ENCODE results near the gene SYTL2.

Gene SYTL2

DNA sequence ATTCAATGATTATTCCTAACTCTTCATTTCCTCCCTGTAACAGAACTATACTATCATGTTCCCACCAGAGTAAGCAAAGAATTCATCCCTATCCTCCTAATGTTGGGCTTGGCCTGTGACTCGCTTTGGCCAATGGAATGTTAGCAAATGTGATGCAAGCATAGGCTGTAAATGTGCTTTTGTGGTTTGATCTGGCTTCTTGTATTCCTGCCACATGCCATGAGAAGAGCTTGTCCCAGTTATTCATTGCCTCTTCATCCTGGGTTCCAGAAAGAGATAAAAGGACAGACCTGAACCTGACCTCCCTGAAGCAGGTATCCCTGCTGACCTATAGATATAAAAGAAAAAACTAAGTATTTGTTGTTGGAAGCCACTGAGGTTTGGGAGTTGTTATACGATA is 51.0 kb downstream of the SYTL2 start:
- no peak for DNase-seq

DNA sequence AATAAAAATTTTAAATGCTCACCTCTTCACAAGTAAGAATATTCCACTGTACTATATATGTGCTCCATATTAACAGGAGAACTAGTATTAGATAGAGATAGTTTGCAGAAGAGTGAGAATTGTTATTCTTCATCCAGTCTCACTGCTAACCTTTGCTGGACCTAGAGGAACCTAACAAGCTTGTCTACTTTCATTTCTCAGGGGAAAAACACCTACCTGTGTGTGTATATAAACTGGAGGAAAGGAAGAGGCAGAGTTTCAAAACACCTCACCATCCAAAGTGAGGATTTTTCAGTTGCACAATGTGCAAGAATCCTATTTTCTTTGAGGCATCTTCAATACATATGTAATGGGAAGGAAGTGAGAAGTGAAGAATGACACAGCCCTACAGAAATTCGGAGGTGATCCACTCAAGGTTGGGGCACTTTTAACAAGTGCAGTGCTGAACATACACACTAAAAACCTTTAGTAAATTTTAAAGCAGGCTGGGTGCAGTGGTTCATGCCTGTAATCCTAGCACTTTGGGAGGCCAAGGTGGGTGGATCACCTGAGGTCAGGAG is 52.4 kb downstream of the SYTL2 start:
- no peak for DNase-seq

DNA sequence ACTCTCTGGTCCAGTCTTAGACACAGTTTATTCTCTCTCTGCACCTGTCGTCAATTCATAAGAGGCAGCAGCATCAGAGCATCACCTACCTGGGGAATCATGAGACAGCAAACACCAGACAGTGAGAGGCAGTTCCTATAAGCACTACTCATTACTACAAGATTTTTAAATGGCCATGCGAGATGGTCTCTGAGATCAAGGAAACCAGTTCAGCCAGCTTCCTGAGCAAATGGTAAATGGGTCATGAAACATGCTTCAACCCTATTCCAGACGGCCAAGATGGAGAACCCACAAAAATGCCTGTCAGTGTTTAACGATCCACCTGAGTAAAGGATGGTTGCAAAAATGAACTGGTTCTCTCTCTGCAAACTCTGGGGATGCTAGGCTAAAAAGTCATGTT is 52.9 kb downstream of the SYTL2 start:
- no peak for DNase-seq

DNA sequence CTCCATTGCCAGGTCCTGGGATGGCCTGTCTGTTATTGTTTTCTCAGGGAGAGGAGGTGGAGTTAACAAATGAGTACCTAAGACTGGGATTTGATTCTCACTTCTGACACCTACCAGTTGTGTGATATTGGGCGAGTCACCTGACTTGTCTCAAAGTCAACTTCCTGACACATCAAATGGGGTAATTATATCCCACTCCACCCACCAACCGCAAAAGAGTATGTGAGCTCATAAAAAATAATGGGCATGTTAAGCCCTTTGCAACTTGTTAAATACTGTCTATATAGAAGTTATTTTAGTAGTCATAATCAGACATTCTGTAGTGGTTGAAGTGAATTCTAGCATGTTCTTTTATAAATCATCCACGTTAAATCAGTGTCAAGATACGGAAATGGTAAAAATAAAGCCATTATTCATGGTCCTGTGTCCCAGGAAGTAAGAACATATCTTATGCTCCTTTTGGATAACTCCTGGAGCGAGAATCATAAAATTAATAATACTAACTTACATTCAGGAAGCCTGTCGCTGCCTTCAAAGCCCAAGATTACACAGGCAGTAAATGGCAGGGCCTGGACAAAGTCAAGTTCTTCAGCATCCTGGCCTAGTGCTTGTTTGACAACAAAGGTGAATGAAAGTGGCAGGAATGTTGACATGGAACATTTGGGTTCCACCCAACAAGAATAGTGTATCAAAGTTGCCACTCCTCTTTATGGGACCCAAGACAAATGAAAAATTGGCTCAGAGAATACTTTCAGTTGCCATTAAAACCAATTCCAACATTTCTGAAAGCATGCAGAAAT is 54.3 kb downstream of the SYTL2 start:
- no peak for DNase-seq

DNA sequence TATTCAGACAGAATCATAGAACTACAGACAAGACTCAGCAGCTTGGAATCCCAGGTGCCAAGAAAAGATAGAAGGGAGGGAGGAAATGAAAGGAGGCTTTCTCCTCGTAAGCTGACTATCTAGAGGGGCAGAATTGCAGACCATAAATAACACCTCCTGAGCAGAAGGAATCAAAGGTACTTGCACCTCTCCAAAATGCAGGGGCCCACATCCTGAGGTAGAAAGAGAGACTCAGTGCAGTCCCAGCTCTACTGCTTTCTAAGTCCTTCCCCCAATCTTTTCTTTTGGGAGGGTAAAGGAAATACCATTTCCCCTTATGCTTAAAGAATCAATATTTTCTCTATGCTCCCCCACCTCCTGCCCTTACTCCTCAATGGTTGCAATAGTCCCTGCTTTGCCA is 55.2 kb downstream of the SYTL2 start:
- DNase-seq, result no peak

DNA sequence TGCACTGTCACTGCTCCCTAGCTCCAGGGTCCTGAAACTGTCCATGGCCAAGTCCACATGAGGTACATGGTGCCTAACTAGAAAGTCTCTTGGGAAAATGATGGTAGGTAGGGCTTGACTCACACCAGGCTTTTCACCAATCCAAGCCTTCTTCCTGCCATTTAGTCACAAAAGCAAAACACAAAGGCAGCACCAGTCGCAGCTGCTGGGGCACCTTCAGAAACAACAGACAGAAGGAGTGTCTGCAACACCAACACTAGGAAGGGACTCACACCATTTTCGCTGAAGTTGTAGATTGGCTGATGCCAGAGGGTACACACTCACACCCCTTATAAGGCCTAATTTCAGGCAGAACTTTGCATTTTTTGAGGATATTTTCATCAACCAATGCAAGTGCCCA is 55.7 kb downstream of the SYTL2 start:
- DNase-seq, result no peak

DNA sequence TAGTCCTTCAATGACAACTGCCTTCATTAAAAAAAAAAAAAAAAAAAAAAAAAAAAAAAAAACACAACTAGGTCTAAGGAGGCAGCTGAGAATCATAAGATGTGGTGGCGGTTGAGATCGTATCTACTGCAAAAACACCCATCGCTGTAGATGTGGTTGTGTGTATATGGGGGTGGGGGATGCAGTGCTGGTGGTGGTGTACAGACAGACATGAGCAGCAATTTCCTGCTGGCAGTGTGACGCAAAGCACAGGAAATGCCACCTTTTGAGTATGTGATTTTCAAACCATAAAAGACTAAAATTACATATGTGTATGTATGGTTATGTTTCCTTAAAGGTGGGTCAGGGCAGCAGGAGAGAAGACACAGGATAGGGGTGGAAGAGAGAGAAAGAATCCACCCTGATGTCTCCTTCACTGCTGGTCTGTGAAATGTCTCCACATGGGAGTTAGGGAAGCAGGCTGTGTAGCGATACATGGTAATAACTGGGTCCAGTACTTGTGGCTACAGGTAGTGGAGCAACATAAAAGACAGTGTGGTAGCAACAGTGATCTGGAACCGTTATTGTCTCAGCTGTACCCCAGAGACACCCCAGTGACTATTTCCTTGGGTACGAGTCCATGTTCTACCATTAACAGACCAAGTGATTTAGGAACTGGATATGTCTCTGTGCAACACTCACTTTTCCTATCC is 57.9 kb downstream of the SYTL2 start:
- DNase-seq, result no peak

DNA sequence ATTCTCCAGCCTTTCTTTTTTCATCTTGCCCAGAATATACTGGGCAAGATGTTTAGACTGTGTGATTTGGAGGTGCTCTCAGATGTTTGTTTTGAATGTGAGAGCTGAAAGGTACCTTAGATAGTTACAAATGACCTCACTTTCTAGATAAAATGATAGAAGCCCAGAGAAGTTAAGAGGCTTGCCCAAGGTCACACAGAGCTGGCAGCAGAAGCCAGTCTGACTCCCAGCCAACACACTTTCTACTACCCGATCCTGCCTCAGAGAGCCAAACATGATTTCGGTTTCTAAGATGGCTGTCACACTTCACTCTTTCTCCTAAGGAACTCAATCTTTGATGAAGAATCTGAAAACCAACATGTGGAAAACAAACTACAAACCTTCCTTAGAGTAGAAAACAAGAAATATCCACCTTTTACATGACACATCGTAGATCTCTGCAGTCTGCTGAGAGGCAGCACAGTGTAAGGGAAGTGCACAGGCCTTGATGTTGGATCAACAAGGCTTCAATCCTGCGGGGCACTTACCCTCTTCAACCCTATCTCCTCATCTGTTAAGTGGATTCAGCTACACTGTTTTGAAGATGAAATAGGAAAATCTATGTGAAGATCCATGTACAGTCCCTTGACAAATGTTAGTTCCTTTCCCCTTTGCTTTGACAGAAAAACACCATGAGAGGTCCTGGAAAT is 58.6 kb downstream of the SYTL2 start:
- no peak for DNase-seq

DNA sequence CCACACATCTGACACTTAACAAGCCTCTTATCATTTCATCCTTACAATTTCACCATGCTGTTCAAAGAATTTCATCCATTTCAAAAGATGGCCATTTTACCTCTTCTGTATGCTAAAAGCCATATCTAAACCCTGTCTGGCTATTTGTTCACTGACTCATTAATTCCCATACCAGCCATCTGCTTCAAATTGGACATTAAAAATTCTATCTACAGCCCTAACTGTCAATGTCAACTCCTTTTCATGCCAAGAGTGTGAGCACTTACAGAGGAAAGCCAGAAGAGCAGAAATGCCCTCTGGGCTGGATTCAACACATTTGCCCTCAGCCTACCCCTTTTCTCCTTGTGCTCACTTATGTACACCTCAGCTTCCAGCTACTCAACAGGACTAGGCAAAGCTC is 59.2 kb downstream of the SYTL2 start:
- no peak for DNase-seq

DNA sequence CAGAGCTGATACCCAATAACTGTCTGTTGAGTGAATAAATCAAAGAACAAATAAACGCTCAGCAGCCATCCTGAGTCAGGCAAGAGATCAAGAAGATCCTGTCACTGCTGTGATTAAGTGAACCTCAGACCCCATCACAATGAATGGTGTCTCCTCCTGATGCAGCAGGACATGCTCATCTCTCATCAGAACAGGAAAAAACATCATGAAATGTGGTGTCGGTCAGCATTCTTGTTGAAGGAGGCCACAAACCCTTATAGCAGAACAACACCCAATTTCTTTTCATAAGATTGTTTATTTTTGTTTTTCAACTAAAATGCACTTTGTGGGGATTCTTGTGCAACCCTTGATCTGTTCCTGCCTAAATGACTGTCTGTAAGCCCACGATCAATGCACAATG is 60.3 kb downstream of the SYTL2 start:
- DNase-seq, result no peak

DNA sequence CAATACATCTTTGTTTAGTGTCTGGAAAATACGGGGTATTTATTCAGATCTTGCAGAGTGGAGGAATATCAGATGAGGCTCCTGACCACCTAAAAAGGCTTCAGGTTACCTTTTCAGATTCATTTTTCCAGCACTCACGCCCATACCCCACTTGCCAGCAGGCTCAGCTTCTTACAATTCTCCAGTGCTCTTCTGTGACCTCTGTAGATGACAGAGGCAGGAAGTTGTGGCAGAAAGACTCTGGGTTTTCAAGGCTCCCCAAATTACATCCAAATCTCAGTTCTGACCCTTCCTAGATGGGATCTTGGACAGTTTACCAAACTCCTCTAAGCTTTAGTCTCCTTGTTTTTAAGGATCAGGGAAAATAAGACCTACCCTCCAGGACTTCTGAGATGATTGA is 61.1 kb downstream of the SYTL2 start:
- DNase-seq, result no peak

DNA sequence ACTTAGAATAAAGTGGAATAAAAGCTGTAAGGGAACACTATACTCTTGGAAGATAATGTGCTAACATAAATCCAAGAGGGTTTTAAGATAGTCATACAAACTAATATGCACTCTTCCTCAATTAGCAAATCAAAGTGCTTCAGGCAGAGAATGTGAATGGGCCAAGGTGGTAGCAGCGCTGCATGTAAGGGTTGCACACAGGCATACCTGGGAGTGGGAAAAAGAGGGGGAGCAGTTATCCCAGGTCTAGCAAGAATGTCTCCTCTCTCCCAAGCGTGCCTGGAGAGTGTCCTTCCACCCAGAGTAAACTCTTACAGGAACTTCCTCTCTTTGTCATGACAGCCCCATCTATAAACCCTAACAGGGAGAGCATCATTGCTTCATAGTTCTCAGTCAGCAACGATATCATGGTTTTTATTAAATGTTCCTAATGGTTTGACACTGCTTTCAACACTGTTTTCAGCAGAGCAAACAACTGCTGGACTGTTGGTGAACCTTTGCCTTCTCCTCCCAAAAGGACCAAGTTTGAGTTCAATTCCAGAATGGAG is 61.6 kb downstream of the SYTL2 start:
- DNase-seq, result no peak

DNA sequence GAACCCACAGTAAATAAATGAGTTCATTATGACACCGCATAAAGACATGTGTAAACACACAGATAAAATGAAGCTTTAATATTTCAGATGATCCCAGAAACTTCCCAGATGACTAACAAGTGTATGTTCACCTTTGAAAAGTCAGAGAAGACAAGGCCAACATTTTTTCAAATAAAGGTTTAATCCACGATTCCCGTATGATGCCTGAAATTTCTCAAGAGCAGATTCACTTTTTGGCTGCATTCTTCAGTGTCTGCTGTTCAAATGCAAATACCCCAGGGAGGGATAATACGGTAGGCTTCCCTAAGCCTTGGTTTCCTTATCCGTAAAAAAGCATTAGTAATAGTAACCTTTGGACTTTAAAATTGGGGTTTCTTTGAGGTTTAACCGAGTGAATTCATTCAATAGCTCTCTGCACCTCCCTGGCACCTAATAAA is 62.5 kb downstream of the SYTL2 start:
- no peak for DNase-seq

DNA sequence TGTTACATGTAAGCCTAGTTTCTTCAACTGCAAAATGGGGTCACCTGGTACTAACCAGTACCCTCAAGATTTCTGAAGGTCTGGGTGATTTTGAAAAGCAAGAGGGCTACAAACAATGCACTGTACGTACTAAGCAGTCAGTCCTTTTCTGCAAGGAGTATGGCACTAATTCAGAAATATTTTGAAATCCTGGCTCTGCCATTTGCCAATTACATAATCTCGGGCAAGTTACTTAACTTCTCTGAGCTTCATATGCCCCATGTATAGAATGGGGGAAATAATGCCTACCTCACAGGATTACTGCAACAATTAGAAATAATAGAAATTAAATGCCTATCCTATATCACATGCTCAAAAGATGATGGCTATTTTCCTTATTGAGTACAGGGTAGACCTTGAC is 64.3 kb downstream of the SYTL2 start:
- DNase-seq, result no peak

DNA sequence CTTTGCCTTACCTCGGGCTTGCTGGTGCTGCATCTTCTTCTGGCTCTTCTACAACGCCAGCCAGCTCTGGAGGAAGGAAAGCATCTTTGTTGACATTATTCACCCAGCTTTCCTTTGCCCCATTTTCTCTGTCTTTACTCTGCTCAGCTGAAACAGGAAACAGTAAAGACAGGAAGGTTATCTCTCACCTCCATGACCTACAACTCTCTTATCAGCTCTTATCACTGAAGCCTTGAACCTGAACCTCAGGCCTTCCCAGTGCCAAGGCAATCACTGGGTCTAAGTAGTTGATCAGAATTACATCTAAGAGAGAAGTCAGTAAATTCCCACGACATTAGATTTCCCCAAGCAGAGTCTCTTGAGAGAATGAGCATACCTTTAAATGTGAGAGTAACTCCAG is 65.3 kb downstream of the SYTL2 start:
- no peak for DNase-seq

DNA sequence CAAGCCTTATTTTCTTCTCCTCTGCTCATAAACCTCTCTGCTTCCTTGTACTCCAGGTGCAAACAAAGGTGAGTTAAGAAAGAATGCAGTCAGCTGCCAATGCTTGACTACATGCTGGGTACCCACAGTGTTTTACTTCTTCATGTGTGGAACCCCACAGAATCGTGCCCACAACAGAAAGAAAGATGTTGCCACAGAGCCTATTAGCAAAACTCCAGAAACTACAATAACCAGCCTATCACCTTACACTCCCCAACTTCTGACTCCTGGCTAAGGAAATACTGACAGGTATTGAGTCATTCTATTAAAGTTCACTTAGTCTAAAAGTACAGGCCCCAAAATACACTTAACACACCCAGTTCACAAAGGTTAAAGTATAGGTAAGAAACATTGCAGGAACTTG is 68.1 kb downstream of the SYTL2 start:
- DNase-seq, result no peak

DNA sequence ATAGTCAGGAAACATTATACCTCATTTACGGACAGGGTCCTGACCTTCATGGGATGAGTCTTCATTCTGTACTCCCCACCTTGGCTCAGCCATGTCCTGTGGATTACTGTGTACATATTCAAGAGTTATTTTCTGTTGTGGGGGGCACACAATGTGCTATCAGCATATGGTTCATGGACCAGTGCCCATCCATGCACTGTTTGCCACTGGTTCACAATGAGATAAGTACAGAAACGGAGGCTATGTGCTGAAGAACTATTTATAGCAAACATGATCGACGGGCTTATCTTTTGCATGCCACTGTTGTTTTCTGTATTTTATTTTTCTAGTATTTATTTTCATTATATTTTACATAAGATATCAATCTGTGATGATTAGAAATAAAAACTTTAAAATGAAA is 68.6 kb downstream of the SYTL2 start:
- DNase-seq, result no peak

DNA sequence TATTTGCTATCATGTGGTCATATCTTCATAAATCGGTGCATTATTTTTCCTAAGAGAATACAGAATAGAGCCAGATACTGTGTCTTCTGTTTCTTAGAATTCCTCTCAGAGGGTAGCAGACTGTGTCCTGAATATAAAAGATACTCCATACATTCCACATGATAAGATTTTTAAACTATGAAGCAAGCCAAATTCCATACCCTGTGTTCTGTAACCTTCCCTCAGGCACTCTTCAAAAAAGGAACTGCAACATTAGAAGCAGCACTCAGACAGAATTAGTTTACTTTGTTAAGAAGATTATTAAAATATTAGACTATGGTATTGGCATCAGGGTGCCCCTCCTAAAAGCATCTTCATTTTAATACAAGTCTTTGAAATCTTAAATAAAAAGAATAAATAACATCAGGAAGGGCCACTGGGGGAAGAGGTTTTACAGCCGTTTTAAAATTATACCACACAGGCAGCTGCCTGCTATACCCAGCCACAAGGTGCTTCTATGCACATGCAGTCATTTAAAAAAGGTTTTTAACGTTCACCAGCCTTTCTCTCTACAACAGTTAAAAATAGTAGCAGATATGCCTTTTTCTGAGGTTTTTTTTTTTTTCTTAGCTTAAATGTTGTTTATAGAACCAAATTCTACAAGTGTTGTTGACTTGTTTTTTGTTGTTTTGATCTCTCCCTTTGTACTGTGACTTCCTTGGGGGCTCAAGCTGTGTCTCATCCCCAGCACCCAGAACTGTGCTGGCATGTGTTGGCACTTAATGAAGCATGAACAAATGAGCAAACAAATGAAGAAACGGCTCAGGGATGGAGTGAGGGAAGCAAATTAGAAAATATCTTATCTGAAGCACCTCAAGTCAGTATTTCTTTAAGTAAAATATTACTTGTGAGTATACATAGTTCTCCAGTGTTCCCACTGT is 70.2 kb downstream of the SYTL2 start:
- no peak for DNase-seq

DNA sequence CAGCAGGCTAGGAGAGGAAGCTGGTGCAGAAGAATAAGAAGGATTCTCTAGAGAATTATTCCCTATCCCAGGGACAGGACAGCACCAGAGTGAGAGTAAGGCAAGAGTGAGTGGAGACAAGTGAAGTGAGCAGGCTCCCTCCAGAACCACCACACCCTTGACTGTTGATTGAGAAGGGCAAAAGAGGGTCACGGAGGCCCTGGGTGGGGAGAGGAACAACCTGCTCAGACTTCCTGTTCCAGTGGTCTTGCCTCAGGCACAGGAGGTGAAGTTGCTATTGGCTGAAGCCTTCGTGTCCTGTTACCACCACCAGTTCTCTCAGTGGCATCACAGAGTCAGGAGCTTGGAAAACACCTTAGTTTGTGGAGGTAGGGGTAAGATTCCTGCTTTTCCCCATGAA is 73.2 kb downstream of the SYTL2 start:
- no peak for DNase-seq

DNA sequence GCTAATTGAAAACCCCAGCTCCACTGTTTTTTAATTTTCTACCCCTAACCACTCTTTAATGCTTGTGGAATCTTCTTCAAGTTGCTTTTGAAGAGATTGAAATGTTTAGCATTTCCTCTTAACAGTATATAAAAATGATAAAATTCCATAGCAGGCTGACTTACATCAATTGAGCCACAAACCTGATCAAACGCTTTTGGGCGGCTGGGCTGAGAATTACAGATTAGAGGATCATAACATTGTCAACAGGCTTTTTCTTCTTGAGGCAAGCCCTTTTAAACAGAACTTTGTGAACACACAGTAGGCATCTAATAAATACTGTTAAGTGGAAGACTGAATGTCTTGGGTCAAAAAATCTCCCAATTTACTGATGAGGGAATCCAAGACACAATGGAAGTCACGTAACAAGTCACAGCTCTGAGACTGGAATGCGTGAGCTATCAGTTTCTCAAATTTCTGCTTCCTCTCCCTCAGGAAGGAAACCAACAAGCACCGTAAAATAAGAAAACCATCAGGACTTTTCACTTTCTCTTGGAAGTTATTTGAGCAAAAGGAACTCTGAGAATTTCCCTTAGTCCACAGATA is 75.0 kb downstream of the SYTL2 start:
- DNase-seq, result no peak

DNA sequence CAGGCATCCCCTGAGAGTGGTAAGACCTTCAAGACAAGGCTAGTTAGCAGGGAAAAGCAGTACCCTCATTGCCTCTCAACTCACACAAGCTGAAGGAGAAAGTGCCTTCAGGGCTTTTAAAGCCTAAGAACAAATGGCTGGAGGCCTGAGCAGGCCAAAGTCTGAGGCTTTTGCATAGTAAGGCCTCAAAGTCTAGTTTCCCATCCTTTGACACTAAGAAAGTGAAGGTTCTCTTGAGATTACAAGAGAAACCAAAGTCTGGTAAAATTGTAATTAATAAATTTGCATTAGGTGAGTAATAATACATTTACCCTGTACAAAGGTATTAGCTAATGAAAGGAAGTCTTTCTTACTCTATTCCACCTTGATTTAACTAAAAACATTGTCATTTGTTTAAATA is 78.0 kb downstream of the SYTL2 start:
- no peak for DNase-seq

DNA sequence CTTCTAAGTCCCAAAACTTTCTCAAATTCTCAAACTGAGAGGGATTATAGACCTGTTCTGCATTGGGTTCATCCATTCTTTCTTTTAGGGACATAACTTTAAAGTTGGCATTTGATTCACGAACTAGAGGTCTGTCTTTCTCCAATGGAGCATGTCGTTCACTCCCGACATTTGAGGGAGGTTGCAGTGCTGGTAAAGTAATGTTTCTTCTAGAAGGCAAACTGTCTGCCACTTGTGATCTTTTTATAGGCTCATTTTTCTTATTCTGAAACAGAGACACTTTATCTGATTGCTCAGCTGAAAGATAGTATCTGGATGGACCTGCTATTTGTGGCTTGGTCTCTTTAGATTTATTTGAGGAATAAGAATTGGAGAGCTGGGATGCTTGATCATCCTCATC is 84.6 kb downstream of the SYTL2 start:
- no peak for DNase-seq

All from NCI-H2227 treated with DMSO at 0.1 percent for 48 hours (cell line).